HepG2 (cell line): Measurements from ENCODE around the gene CYP17A1. TPM values are rescaled to one million over a fixed set of nuclear protein-coding genes. Genes with fewer than 3 reads are reported as not detected.
A peak's percentile ranks its signal among the peaks of the same experiment; 100 is the strongest.

Experiments
- CSRNP2 ChIP-seq: sonication (generic); formaldehyde crosslinking; conservative IDR thresholded peaks from 2 replicates; pipeline ENCODE4 v1.8.0; 2022; ENCODE audit warnings: low read depth, missing genetic modification reagents
- FIP1L1 ChIP-seq: fragments of 200-400 bp; formaldehyde crosslinking; IDR thresholded peaks from 2 replicates; pipeline ENCODE4 v1.6.1; 2018; ENCODE audit warnings: low read depth, mild to moderate bottlenecking, low read length, moderate library complexity, borderline replicate concordance; ENCODE audit not compliant: insufficient read depth
- FOXC1 ChIP-seq: sonication (generic); formaldehyde crosslinking; IDR thresholded peaks from 2 replicates; pipeline ENCODE4 v1.8.0; 2022; ENCODE audit warnings: mild to moderate bottlenecking, missing genetic modification reagents, borderline replicate concordance
- HES4 ChIP-seq: sonication (generic); formaldehyde crosslinking; IDR thresholded peaks from 2 replicates; pipeline ENCODE4 v1.9.0; 2021; ENCODE audit warnings: mild to moderate bottlenecking, missing genetic modification reagents, borderline replicate concordance
- IKZF1 ChIP-seq: fragments of 450-650 bp; IDR thresholded peaks from 2 replicates; pipeline ENCODE4 v1.7.1; 2016
- KAT8 ChIP-seq: IDR thresholded peaks from 2 replicates; pipeline ENCODE4 v1.6.1; 2016; ENCODE audit warnings: missing genetic modification reagents, missing compliant biosample characterization
- KDM1A ChIP-seq: IDR thresholded peaks from 2 replicates; pipeline ENCODE4 v1.6.1; 2016; ENCODE audit warnings: missing compliant biosample characterization
- KLF6 ChIP-seq: IDR thresholded peaks from 2 replicates; pipeline ENCODE4 v1.8.0; 2016; ENCODE audit warnings: missing biosample characterization, missing genetic modification reagents
- KLF9 ChIP-seq: IDR thresholded peaks from 2 replicates; pipeline ENCODE4 v1.6.1; 2016; ENCODE audit warnings: low read depth
- MED1 ChIP-seq: sonication (generic); formaldehyde crosslinking; IDR thresholded peaks from 2 replicates; pipeline ENCODE4 v1.4.0; 2020; ENCODE audit warnings: missing genetic modification reagents
- MLX ChIP-seq: IDR thresholded peaks from 2 replicates; pipeline ENCODE4 v1.6.1; 2016
- NR2F2 ChIP-seq: IDR thresholded peaks from 2 replicates; pipeline ENCODE4 v1.6.1; 2012; ENCODE audit warnings: low read depth, inconsistent platforms, borderline replicate concordance
- PHF8 ChIP-seq: sonication (generic); formaldehyde crosslinking; IDR thresholded peaks from 2 replicates; pipeline ENCODE4 v1.5.0; 2020; ENCODE audit warnings: missing genetic modification reagents
- PTBP1 ChIP-seq: fragments of 200-400 bp; formaldehyde crosslinking; IDR thresholded peaks from 2 replicates; pipeline ENCODE4 v1.6.1; 2018; ENCODE audit warnings: low read length, low read depth; ENCODE audit not compliant: poor library complexity, severe bottlenecking
- SMARCC2 ChIP-seq: fragments of 450-650 bp; IDR thresholded peaks from 2 replicates; pipeline ENCODE4 v1.6.1; 2017; ENCODE audit warnings: antibody characterized with exemption, mild to moderate bottlenecking
- ZMYM2 ChIP-seq: sonication (generic); formaldehyde crosslinking; IDR thresholded peaks from 2 replicates; pipeline ENCODE4 v1.8.0; 2022; ENCODE audit warnings: mild to moderate bottlenecking, missing genetic modification reagents
- ZNF263 ChIP-seq: sonication (generic); formaldehyde crosslinking; IDR thresholded peaks from 2 replicates; pipeline ENCODE4 v1.4.0; 2020; ENCODE audit warnings: missing genetic modification reagents
- ZNF296 ChIP-seq: sonication (generic); formaldehyde crosslinking; conservative IDR thresholded peaks from 2 replicates; pipeline ENCODE4 v1.5.0; 2020; ENCODE audit warnings: mild to moderate bottlenecking, missing genetic modification reagents
- ZNF337 ChIP-seq: sonication (generic); formaldehyde crosslinking; IDR thresholded peaks from 2 replicates; pipeline ENCODE4 v1.5.1; 2020; ENCODE audit warnings: missing genetic modification reagents, low read depth, mild to moderate bottlenecking, borderline replicate concordance
- ZNF530 ChIP-seq: sonication (generic); formaldehyde crosslinking; IDR thresholded peaks from 2 replicates; pipeline ENCODE4 v1.5.0; 2020; ENCODE audit warnings: low read depth, mild to moderate bottlenecking, missing genetic modification reagents
- ZNF563 ChIP-seq: sonication (generic); formaldehyde crosslinking; IDR thresholded peaks from 2 replicates; pipeline ENCODE4 v1.8.0; 2022; ENCODE audit warnings: mild to moderate bottlenecking, moderate library complexity, missing genetic modification reagents
- polyA plus RNA-seq, 8 experiments: library from polyadenylated mRNA; depleted of rRNA in 3 of 8; stranded (reverse) in 7 of 8; unstranded in 1 of 8; fragments of >200 nt; fragmentation: Illumina TruSeq in 4 of 8; extraction: Trizol in 4 of 8; gene quantifications; 2 replicates each; pipeline versions ENCODE4 v1.2.1 to v1.2.3, GENCODE V29; 2011 to 2016; ENCODE audit warnings: low read depth in 4 of 8, missing spikeins in 1 of 8, mixed read lengths in 1 of 8; ENCODE audit not compliant: insufficient read depth in 1 of 8
- total RNA-seq, 5 experiments: library from RNA; depleted of rRNA; stranded (reverse); fragments of >200 nt; fragmentation: Illumina TruSeq; extraction: Trizol; gene quantifications; 2 replicates each; pipeline ENCODE4 v1.2.3, GENCODE V29; 2016; ENCODE audit warnings: low read depth in 1 of 5
- TF ChIP-seq, protein P1 (sequence below): IDR thresholded peaks from 2 replicates; pipeline ENCODE4 v1.6.1; 2016; ENCODE audit warnings: control low read depth
- TF ChIP-seq, protein P2 (sequence below): fragments of 450-650 bp; IDR thresholded peaks from 2 replicates; pipeline ENCODE4 v1.6.1; 2017
- TF ChIP-seq, protein P3 (sequence below): sonication (generic); formaldehyde crosslinking; IDR thresholded peaks from 2 replicates; pipeline ENCODE4 v1.4.0; 2020; ENCODE audit warnings: mild to moderate bottlenecking, missing genetic modification reagents
- TF ChIP-seq, protein P4 (sequence below): sonication (generic); formaldehyde crosslinking; IDR thresholded peaks from 2 replicates; pipeline ENCODE4 v1.4.0; 2020; ENCODE audit warnings: missing genetic modification reagents, low read depth, mild to moderate bottlenecking, borderline replicate concordance

The CYP17A1 gene
- total and polyA plus RNA-seq, 2 of the 13 experiments (the other 11 are each of a cell fraction or from before 2014, with no cell fraction given), result 0.13 to 1.1 TPM

- TF ChIP-seq KDM1A (no peak), KAT8 (CRISPR knock-in tag) (peak; percentile 63), FOXC1 (peak; percentile 27; the same call in 1 of the 2 replicates), ZNF296 (CRISPR knock-in tag) (peak; percentile 85; the same call in 1 of the 2 replicates), SMARCC2 (no peak), MED1 (CRISPR knock-in tag) (peak; percentile 70), HES4 (CRISPR knock-in tag) (no peak), KLF6 (peak; percentile 88), ZMYM2 (CRISPR knock-in tag) (peak; percentile 73; the same call in 1 of the 2 replicates), ZNF263 (CRISPR knock-in tag) (no peak; the same call in 1 of the 2 replicates), ZNF563 (CRISPR knock-in tag) (no peak), ZNF337 (CRISPR knock-in tag) (no peak), CSRNP2 (no peak), IKZF1 (no peak), PHF8 (CRISPR knock-in tag) (peak; percentile 56), MLX (CRISPR knock-in tag) (peak; percentile 96), NR2F2 (peak; percentile 58; the same call in 1 of the 2 replicates), FIP1L1 (no peak), KLF9 (CRISPR knock-in tag) (0 out of 2 replicates have a peak, but pooled peaks have one; percentile 22), PTBP1 (no peak), ZNF530 (CRISPR knock-in tag) (0 out of 2 replicates have a peak, but pooled peaks have one; percentile 29)
- TF ChIP-seq, protein P1, sequence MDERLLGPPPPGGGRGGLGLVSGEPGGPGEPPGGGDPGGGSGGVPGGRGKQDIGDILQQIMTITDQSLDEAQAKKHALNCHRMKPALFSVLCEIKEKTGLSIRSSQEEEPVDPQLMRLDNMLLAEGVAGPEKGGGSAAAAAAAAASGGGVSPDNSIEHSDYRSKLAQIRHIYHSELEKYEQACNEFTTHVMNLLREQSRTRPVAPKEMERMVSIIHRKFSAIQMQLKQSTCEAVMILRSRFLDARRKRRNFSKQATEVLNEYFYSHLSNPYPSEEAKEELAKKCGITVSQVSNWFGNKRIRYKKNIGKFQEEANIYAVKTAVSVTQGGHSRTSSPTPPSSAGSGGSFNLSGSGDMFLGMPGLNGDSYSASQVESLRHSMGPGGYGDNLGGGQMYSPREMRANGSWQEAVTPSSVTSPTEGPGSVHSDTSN (CRISPR knock-in tag), result peak; percentile 83
- TF ChIP-seq, protein P2, sequence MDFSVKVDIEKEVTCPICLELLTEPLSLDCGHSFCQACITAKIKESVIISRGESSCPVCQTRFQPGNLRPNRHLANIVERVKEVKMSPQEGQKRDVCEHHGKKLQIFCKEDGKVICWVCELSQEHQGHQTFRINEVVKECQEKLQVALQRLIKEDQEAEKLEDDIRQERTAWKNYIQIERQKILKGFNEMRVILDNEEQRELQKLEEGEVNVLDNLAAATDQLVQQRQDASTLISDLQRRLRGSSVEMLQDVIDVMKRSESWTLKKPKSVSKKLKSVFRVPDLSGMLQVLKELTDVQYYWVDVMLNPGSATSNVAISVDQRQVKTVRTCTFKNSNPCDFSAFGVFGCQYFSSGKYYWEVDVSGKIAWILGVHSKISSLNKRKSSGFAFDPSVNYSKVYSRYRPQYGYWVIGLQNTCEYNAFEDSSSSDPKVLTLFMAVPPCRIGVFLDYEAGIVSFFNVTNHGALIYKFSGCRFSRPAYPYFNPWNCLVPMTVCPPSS, result no peak
- TF ChIP-seq, protein P3, sequence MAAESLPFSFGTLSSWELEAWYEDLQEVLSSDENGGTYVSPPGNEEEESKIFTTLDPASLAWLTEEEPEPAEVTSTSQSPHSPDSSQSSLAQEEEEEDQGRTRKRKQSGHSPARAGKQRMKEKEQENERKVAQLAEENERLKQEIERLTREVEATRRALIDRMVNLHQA (CRISPR knock-in tag), result no peak
- TF ChIP-seq, protein P4, sequence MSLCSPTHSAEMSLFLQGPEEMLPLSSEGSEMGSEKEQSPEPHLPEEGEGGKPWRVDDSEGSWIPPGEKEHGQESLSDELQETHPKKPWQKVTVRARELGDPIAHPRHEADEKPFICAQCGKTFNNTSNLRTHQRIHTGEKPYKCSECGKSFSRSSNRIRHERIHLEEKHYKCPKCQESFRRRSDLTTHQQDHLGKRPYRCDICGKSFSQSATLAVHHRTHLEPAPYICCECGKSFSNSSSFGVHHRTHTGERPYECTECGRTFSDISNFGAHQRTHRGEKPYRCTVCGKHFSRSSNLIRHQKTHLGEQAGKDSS (CRISPR knock-in tag), result no peak
These were observed 22.1 kb downstream of the CYP17A1 start (continued) for GRCh38 chr10:102814873-102815661.
